Neural progenitor cell (in vitro differentiated cells): ENCODE measurements around the gene YBX1. TPM values are rescaled to one million over a fixed set of nuclear protein-coding genes. Genes with fewer than 3 reads are reported as not detected.

ENCODE experiments used
- DNase-seq: peaks from one replicate; pipeline ENCODE4 v3.0.0-alpha.2; 2016; ENCODE audit warnings: low spot score
- H2AFZ ChIP-seq: fragments of 200-600 bp; sonication (generic); replicated peaks from 2 replicates; pipeline ENCODE4 v1.6.1; 2016; ENCODE audit warnings: antibody characterized with exemption
- H3F3A ChIP-seq: fragments of 200-600 bp; sonication (generic); 2 replicates; pipeline ENCODE4 v1.6.1; 2016; ENCODE audit warnings: antibody characterized with exemption, low read depth
- H3K27ac ChIP-seq: fragments of 200-600 bp; sonication (generic); 2 replicates; pipeline ENCODE4 v1.5.1; 2016; ENCODE audit warnings: mild to moderate bottlenecking
- H3K27me3 ChIP-seq: fragments of 200-600 bp; sonication (generic); 2 replicates; pipeline ENCODE4 v1.6.1; 2016; ENCODE audit warnings: mild to moderate bottlenecking, moderate library complexity
- H3K36me3 ChIP-seq: fragments of 200-600 bp; sonication (generic); 2 replicates; pipeline ENCODE4 v1.5.1; 2016
- H3K4me1 ChIP-seq: fragments of 200-600 bp; sonication (generic); 2 replicates; pipeline ENCODE4 v1.6.1; 2016; ENCODE audit warnings: mixed run types
- H3K4me2 ChIP-seq: fragments of 200-600 bp; sonication (generic); 2 replicates; pipeline ENCODE4 v1.6.1; 2016
- H3K4me3 ChIP-seq: fragments of 200-600 bp; sonication (generic); 2 replicates; pipeline ENCODE4 v1.5.1; 2016
- H3K79me2 ChIP-seq: fragments of 200-600 bp; sonication (generic); 2 replicates; pipeline ENCODE4 v1.6.1; 2016; ENCODE audit warnings: low read depth
- H3K9ac ChIP-seq: fragments of 200-600 bp; sonication (generic); 2 replicates; pipeline ENCODE4 v1.6.1; 2016
- H3K9me3 ChIP-seq: fragments of 200-600 bp; sonication (generic); 2 replicates; pipeline ENCODE4 v1.5.1; 2016; ENCODE audit warnings: low read depth
- H4K20me1 ChIP-seq: fragments of 200-600 bp; sonication (generic); 2 replicates; pipeline ENCODE4 v1.6.1; 2016; ENCODE audit warnings: low read depth
- H3K27ac Mint-ChIP-seq: 3 replicates; pipeline ENCODE4 v1.8.0; 2021; ENCODE audit warnings: mixed read lengths
- H3K27me3 Mint-ChIP-seq: 2 replicates; pipeline ENCODE4 v1.8.0; 2022; ENCODE audit warnings: low read depth, mild to moderate bottlenecking, inconsistent platforms, moderate library complexity, mixed read lengths; ENCODE audit not compliant: insufficient read depth
- H3K36me3 Mint-ChIP-seq: 3 replicates; pipeline ENCODE4 v1.8.0; 2021; ENCODE audit warnings: mixed read lengths
- H3K4me1 Mint-ChIP-seq: 3 replicates; pipeline ENCODE4 v1.8.0; 2021; ENCODE audit warnings: mixed read lengths
- H3K4me3 Mint-ChIP-seq: 3 replicates; pipeline ENCODE4 v1.8.0; 2021; ENCODE audit warnings: mild to moderate bottlenecking, moderate library complexity, mixed read lengths
- H3K9me3 Mint-ChIP-seq: 3 replicates; pipeline ENCODE4 v1.8.0; 2020; ENCODE audit warnings: mixed read lengths
- CTCF ChIP-seq: fragments of 200-600 bp; sonication (generic); IDR thresholded peaks from 2 replicates; pipeline ENCODE4 v1.5.1; 2017; ENCODE audit warnings: antibody characterized with exemption, mild to moderate bottlenecking
- EZH2 ChIP-seq: fragments of 200-600 bp; sonication (generic); IDR thresholded peaks from 2 replicates; pipeline ENCODE4 v1.6.1; 2017; ENCODE audit warnings: antibody characterized with exemption, mild to moderate bottlenecking, moderate library complexity
- EZH2phosphoT487 ChIP-seq: fragments of 200-600 bp; sonication (generic); IDR thresholded peaks from 2 replicates; pipeline ENCODE4 v1.6.1; 2017; ENCODE audit warnings: antibody characterized with exemption
- total RNA-seq: library from RNA; depleted of rRNA; stranded (reverse); fragments of >200 nt; gene quantifications from 2 replicates; pipeline ENCODE4 v1.2.3, GENCODE V29; 2015; ENCODE audit warnings: low replicate concordance

Gene YBX1
- total RNA-seq, 1 donor from 2014 or later = 1,610 TPM

DNA sequence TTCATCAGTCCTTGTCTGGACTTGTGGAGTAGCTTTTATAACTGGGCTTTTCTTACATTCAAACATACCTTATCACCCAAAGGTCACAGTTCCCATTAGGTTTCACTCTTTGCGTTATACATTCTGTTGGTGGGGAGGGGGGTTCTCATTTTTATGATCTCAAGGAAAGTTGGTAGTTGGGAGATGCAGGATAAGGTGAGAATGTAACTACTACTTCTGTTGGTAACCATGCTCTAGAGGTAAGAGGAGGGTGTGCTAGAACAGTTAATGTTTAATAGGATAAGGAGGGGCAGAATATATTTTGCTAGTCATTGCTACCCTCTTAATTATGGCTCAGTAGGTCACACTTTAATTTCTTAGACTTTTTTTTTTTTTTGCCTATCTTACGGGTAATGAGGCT, 10.7 kb downstream of the YBX1 start:
- H3K4me3 Mint-ChIP-seq = no peak overlapping the region
- Histone ChIP-seq H3K27ac (peak overlapping the region; percentile 30), H3K4me2 (peak overlapping the region; percentile 65), H3K4me3 (peak overlapping the region; percentile 20), H3K9me3 (no peaks in the 10 kb centered on the region), H3K27me3 (no peaks in the 10 kb centered on the region), H4K20me1 (peaks cover 97% of the 10 kb centered on the region), H3F3A (peaks cover 45% of the 10 kb centered on the region), H3K79me2 (peaks cover 99% of the 10 kb centered on the region), H2AFZ (no peak overlapping the region), H3K36me3 (peaks cover 35% of the 10 kb centered on the region), H3K4me1 (peaks cover 21% of the 10 kb centered on the region), H3K9ac (no peak overlapping the region)
- H3K27ac Mint-ChIP-seq = no peak overlapping the region
- no peak for DNase-seq
- TF ChIP-seq CTCF (no peak), EZH2phosphoT487 (no peak), EZH2 (no peak)
- H3K4me1 Mint-ChIP-seq = peaks cover 28% of the 10 kb centered on the region
- no peaks in the 10 kb centered on the region for H3K27me3 Mint-ChIP-seq
- peaks cover 35% of the 10 kb centered on the region for H3K36me3 Mint-ChIP-seq
- no peaks in the 10 kb centered on the region for H3K9me3 Mint-ChIP-seq

DNA sequence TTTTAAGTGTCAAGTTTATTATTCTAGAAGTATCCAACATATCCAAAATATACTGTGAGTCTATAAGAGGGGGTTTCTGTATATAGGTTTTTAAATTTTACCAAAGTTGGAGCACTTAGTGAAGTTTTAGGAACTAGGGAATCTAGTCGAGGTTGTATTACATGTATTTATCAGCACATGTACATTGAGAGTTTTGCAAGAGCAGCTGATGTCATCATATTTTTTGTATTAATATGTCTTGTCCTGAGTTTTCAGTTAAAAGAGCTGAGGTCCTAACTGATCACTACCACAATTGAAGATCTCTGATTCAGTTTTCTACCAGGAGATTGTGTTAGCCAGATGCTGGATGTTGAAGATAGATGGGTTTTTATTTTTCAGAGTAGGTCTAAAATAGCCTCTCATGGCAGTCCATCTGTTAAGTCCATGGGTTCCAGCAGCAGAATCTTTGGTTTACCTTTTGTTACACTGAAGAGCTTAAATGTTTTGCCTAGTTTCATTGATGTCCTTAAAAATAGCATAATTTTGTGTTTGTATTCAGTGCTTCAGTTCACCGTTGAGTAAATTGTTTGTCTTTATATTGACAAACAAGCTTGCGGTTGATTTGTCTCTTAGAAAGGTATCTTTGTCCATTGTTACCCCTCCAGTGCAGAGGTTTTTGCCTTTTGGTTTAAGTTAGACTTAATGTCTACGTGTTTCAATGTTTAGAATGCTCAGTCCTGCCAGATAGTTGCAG, 16.0 kb downstream of the YBX1 start:
- Histone ChIP-seq H3K4me2 (no peak overlapping the region), H3K9ac (no peak overlapping the region), H3K79me2 (peaks cover 97% of the 10 kb centered on the region), H4K20me1 (peaks cover 76% of the 10 kb centered on the region), H3K27me3 (no peaks in the 10 kb centered on the region), H3K4me1 (no peaks in the 10 kb centered on the region), H3K27ac (no peak overlapping the region), H2AFZ (no peak overlapping the region), H3K36me3 (peaks cover 60% of the 10 kb centered on the region), H3F3A (peaks cover 52% of the 10 kb centered on the region), H3K4me3 (no peak overlapping the region), H3K9me3 (no peaks in the 10 kb centered on the region)
- Mint-ChIP-seq H3K27me3 (no peaks in the 10 kb centered on the region), H3K36me3 (peaks cover 76% of the 10 kb centered on the region), H3K9me3 (no peaks in the 10 kb centered on the region), H3K27ac (no peak overlapping the region), H3K4me1 (no peaks in the 10 kb centered on the region), H3K4me3 (no peak overlapping the region)
- no peak for TF ChIP-seq EZH2phosphoT487
- no peak for TF ChIP-seq EZH2
- no peak for TF ChIP-seq CTCF
- DNase-seq = no peak

- Histone ChIP-seq H3K27ac (no peak overlapping the region), H3F3A (peaks cover 54% of the 10 kb centered on the region), H3K9ac (no peak overlapping the region), H3K79me2 (peaks cover 89% of the 10 kb centered on the region), H3K9me3 (no peaks in the 10 kb centered on the region), H4K20me1 (peaks cover 69% of the 10 kb centered on the region), H2AFZ (no peak overlapping the region), H3K4me2 (no peak overlapping the region), H3K36me3 (peaks cover 58% of the 10 kb centered on the region), H3K4me3 (no peak overlapping the region), H3K27me3 (no peaks in the 10 kb centered on the region), H3K4me1 (no peaks in the 10 kb centered on the region)
- no peaks in the 10 kb centered on the region for H3K27me3 Mint-ChIP-seq
- DNase-seq = no peak
- TF ChIP-seq EZH2phosphoT487 = no peak
- no peak for TF ChIP-seq CTCF
- no peak for TF ChIP-seq EZH2
- H3K9me3 Mint-ChIP-seq = no peaks in the 10 kb centered on the region
- no peaks in the 10 kb centered on the region for H3K4me1 Mint-ChIP-seq
- no peak overlapping the region for H3K27ac Mint-ChIP-seq
- no peak overlapping the region for H3K4me3 Mint-ChIP-seq
- H3K36me3 Mint-ChIP-seq = peaks cover 83% of the 10 kb centered on the region
Measured at GRCh38 chr1:42700006-42700405, 17.8 kb downstream of the YBX1 start.
